Effector CD4-positive, alpha-beta T cell (primary cell): ENCODE results near the gene BCORL1.

Experiments used
- DNase-seq: peaks from one replicate; pipeline ENCODE4 v3.0.0-alpha.2; 2020

BCORL1 gene

DNA sequence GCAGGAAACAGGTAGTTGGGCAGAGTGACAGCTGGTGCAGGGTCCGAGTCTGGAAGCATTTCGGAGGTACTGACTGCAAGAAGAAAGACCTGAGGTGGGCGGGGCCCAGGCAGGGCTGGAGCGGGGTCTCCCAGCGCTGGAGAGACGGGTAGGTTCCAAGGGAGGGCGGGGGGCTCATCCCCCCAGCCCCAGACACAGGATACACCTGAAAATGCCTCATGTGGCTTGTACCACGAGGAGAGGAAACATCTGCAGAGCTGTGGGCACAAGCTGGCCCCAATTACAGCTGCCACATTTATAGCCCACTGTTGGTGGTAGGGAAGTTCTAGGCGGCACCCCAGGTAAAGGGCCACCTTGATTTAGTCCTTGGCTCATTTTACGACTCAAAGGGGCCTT lies 89.9 kb downstream of the BCORL1 start:
- no peak for DNase-seq

DNA sequence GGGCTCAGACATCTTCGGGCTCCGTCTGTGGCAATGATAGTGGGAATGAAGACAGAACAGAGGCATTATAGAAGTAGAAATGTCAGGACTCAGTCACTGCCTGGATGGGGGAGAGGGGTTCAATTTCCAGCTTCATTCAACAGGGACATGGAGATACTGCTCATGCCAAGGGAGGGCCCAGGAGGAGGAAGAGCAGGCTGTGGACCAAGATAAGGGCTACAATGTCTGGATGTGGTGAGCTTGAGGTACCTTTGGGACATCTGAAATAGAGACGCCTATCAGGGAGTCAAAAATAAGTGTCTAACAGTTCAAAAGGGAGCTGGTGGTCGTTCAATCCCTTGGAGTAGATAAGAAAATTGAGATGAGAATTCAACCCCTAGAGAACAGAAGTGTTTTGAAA lies 93.3 kb downstream of the BCORL1 start:
- no peak for DNase-seq

DNA sequence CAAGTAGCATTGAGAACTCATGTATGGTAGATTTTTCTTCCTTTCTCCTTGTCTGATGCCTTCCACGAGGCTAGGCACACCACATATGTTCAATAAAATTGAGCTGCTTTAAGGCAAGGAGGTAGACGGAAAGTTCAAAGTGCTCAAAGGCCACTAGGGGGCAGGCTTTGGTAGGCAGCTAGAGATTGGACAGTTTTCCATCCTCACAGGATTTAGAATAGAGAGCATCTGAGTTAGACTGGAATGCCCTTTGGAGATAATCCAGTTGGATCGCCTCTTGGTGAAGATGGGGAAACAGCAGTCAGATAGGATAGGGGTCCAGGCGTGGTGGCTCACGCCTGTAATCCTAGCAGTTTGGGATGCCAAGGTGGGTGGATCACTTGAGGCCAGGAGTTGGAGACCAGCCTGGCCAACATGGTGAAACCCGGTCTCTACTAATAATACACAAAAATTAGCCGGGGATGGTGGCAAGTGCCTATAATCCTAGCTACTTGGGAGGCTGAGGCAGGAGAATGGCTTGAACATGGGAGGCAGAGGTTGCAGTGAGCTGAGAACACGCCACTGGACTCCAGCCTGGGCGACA lies 97.5 kb downstream of the BCORL1 start:
- peak; percentile 57 for DNase-seq

DNA sequence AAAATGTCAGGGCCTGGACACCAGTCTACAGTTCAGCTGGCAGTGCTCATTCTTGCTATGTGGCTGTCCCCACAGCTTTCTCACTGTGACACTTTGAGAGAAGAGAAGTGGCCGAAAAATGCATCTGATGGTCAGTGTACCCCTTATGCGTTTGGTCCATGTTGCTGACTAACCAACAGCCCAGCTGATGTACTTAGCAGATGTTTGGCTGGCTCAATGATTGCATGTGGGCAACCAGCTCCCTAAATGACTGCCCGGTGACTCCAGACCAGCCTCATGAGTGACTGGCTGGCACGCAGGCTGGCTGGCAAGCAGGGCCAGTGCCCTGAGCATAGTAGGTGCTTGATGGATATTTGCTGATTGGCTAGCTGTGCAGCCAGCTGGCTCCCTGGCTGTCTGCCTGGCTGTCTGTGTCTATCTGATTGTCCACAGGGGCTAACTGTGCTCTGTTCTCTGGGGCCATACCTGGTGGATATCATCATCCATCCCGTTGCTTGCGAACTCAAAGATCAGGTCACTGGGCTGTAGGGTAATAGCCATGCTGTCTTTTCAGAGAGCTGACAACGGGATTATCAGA lies 98.4 kb downstream of the BCORL1 start:
- DNase-seq, result no peak

- DNase-seq, result no peak
Measured at GRCh38 chrX:130081421-130082045, 99.1 kb downstream of the BCORL1 start.

DNA sequence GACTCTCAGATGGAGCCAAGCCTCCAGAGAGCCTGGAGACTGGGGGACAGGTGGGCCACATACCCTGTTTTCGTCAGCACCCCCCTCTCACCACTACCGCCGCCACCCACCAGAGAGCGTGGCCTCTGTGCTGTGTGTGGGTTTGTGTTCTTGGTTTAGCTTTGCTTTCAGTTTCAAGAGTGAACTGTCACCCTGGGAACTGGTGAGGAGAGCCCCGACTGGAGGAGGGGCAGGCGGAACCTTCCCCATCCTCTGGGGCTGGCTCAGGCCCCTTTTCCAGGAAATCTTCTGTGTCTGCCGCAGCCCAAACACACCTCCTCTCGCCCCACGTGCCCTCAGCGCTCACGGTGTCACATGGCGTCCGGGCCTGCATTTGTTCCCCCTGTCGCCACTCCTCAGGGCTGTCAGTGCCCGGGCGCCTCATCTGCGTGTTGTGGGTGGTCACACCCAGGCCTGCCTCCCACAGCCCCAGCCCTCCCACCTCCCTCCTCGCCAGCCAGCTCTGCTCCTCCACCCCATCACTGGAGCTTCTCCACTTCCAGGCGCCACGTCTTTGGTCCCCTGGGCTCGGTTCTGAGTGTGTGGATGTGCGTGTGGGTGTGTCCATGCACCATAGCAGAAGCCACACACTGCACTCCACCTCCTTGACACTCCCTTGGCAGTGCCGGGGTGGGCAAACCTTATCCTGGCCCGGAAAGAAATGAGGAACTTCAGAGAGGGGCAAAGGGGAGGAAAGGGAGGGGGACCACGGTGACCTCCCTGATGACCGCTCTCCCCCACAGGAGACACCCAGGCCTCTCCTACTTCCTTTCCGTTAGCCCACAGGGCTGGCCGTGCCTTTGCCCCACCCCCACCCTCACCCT lies 100.0 kb downstream of the BCORL1 start:
- DNase-seq, result peak; percentile 52

DNA sequence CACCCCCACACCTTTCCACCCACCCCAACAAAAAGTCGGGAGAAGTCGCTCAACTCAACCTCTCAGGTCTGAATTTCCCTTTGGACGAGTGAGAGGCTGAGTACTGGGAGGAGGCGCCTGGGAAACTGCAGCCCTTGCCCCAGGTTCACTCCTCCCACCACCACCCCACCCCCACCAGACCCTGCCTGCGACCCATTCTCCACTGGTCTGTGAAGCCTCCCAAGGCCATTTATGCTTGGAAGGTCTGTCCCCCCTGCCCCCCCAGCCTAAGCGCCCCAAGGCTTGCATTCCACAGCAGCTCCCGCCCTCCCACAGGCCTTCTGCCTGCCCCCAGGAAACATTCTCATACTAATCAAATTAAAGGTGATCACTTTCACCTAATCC lies 100.7 kb downstream of the BCORL1 start:
- no peak for DNase-seq

- DNase-seq, result no peak
Measured at GRCh38 chrX:130083656-130084382, 101.4 kb downstream of the BCORL1 start.

GRCh38 chrX:130084631-130085237 lies 102.3 kb downstream of the BCORL1 start:
- DNase-seq, result no peak

- DNase-seq, result no peak
Measured at GRCh38 chrX:130085551-130086446, 103.4 kb downstream of the BCORL1 start.

GRCh38 chrX:130086447-130087206 lies 104.2 kb downstream of the BCORL1 start:
- DNase-seq, result peak; percentile 58

- DNase-seq, result no peak
Measured at GRCh38 chrX:130090364-130090763, 107.9 kb downstream of the BCORL1 start.

DNA sequence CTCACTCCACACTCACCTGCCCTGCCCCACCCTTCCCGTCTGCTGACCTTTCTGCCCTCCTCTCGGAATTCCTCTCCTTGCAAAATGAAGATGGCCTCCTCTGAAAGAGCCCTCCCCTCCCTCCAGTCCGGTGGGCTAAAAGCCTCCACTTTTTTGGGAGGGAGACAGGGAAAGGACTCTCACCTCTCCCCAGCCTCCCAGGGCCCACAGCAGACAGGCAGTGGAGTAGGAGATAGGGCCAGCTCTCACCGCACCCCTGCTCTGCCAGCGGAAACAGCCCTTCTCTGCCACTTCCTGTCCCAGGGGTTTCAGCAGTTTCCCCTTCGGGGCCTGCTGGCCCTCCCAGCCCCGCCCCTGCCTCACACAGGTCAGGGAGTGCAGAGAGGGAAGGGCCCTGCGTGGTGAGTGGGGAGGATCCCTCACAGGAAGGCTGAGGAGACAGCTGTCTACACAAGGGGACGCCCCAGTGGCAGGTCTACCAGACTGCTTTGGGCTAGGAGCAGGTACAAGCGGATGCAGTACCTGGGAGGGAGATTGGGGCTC lies 109.6 kb downstream of the BCORL1 start:
- peak; percentile 77 for DNase-seq

- DNase-seq, result no peak
Measured at GRCh38 chrX:130093271-130093670, 110.8 kb downstream of the BCORL1 start.

- no peak for DNase-seq
Measured at GRCh38 chrX:130094696-130095095, 112.3 kb downstream of the BCORL1 start.

DNA sequence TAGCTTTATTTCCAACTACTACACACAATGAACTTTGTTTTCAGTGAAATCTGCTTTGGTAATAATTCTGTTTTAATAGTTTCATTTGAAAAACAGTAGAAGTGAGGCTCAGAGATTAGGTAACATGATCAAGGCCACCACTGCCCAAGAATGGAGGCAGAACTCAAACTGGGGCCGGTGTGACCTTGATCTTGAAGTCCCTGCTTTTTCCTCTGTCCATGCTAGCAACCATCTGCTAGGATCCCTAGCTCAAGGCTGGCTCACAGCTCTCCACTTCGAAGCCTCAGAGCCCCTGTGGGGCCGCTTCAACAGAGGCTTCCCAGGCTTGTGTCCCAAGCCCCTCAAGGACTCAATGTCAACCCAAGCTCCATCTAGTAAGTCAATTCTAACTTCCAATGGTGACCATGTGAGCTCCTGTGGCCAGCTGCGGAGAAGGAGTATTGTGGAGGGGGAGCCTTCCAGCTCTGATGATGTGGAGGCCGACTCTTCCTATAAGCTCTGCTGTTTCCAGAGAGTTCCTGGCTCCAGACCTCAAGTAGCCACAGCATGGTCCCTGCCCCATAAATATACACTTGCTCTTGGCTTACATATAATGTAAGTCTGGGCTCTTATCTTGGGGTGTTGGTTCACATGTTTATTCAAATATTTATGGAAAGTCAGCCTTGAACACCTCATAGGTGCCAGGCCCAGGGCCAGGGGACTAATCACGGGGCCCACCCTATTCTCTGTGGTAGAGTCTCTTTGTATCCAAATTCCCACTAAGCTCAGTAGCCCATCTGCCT lies 113.0 kb downstream of the BCORL1 start:
- no peak for DNase-seq

DNA sequence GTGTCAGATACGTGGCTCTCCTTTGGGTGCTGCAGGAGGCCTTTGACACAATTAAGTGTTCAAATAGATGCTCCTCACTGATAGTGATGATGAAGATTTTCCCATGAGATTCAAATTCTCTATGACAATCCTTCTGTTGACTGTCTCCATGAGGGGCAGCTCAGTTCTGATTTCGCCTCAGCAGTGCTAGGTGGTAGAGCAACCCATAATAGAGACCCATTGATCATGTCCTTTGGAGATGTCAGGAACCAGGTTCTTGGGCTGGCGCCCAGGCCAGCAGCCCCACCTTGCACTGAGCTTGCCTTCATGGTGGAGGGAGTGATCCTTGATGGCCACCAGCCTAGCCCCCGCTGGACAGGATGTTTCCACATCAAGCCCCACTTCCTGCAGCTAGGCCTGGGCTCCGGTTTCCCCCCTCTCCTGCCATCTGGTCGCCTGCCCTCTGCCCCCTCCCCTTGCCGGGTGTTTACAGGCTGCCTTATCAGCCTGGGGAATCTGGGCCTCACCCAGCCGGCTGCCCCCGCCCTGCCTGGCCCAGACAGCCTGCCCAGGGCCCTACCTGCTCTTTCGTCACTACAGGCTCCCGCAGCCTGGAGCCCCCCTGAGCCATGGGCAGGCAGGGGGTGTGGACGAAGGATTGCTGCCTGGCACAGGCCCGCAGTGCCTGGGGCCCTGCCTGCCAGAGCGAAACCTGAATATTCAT lies 115.2 kb downstream of the BCORL1 start:
- DNase-seq, result peak; percentile 30

DNA sequence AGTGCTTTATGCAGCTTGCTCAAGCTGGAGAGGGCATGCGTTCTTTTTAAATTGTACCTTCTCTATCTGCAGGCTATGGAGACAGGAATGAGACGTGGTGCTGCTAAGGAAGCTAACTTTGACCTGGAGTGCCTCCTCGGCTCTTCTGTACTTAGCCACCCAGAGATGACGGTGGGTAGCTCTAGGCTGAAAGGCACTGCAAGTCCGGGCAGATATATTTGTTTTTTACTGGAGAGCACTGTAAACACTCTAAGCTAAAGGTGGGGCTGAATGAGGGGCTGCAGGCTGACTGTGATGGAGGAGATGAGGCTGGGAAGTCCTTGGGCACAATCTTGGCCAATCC lies 115.7 kb downstream of the BCORL1 start:
- no peak for DNase-seq

- DNase-seq, result no peak
Measured at GRCh38 chrX:130100180-130100579, 117.7 kb downstream of the BCORL1 start.
